Myometrial cell (primary cell): ENCODE results near the gene FBXO27. TPM values are rescaled to one million over a fixed set of nuclear protein-coding genes. Genes with fewer than 3 reads are reported as not detected.

ENCODE experiments used
- total RNA-seq: library from RNA; depleted of rRNA; stranded (reverse); fragments of >200 nt; gene quantifications from 2 replicates; pipeline ENCODE4 v1.2.3, GENCODE V29; 2015

The FBXO27 gene
- total RNA-seq, result 7.8 and 8.4 TPM in 2 replicates

GRCh38 chr19:39032063-39032918, at the start of gene FBXO27:
FBXO27 (minus strand) TSS chr19:39032549; CDS start chr19:39032227, 322 bp downstream.

DNA sequence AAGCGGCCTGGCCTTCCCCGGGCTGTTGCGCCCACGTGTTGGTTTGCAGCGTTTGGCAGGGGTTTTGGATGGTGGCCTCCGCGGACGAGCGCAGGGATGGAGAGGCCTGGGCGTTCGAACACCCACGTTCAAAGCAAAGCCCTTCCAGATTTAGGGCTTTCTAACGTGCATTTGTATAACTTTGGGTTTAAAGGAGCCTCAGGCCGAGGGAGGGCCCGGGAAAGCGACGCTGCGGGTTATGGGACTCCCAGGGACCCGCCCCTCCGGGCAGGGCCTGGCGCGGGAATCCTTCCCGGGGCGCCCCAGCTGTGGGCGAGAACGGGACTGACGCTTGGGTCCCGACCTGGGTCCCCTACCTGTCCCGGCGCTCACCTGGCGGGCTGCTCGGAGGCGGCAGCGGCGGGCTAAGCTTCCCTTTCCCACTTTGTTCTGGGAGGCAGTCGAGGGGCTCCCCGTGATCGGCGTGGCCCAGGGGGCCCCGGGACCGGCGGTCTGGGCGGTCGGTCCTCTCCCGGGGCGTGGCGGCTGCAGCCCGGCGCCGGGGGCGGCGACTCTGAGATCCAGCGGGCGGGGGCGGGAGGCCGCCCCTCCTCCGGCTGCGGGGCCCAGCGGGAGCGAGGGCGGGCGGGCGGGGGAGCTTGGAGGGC, 57.0 kb downstream of the FBXO27 start, which contains the start of gene FBXO17:
Gene FBXO17 (minus strand): TSS at position 529 of the 647 bp plus-strand sequence. CDS start 25,423 bp downstream, outside the sequence.

Other genes with a start within 250 kb of the FBXO27 start
- not detected in 2 replicates for gene LGALS7B, start 243.3 kb downstream of the FBXO27 start, total RNA-seq
- gene LGALS4, start 219.6 kb downstream of the FBXO27 start, total RNA-seq, result not detected in 2 replicates
- 25.3 and 49.9 TPM in 2 replicates for gene ECH1, start 200.8 kb downstream of the FBXO27 start, total RNA-seq
- 314 and 362 TPM in 2 replicates for gene HNRNPL, start 182.6 kb downstream of the FBXO27 start, total RNA-seq
- gene RINL, start 154.3 kb downstream of the FBXO27 start, total RNA-seq, result 1.7 and 3.5 TPM in 2 replicates
- 48.4 TPM in 2 replicates for gene SIRT2, start 132.9 kb downstream of the FBXO27 start, total RNA-seq
- gene NFKBIB, start 132.6 kb downstream of the FBXO27 start, total RNA-seq, result 17.5 and 23.4 TPM in 2 replicates
- gene CCER2, start 120.4 kb downstream of the FBXO27 start, total RNA-seq, result not detected in 2 replicates
- gene SARS2, start 101.8 kb downstream of the FBXO27 start, total RNA-seq, result 28.8 and 36.2 TPM in 2 replicates
- gene MRPS12, start 101.6 kb downstream of the FBXO27 start, total RNA-seq, result 52.5 and 66.3 TPM in 2 replicates
- 22.3 and 30.0 TPM in 2 replicates for gene FBXO17, start 56.8 kb downstream of the FBXO27 start, total RNA-seq
- gene ACP7, start 51.8 kb upstream of the FBXO27 start, total RNA-seq, result not detected in 2 replicates
- 14.7 and 23.2 TPM in 2 replicates for gene PAK4, start 93.2 kb upstream of the FBXO27 start, total RNA-seq
- not detected in 2 replicates for gene NCCRP1, start 164.4 kb upstream of the FBXO27 start, total RNA-seq
- gene SYCN, start 171.7 kb upstream of the FBXO27 start, total RNA-seq, result not detected in 2 replicates
- gene IFNL3, start 212.5 kb upstream of the FBXO27 start, total RNA-seq, result not detected in 2 replicates
- not detected in 2 replicates for gene IFNL4, start 216.3 kb upstream of the FBXO27 start, total RNA-seq
- not detected in 2 replicates for gene IFNL2, start 235.8 kb upstream of the FBXO27 start, total RNA-seq